Measurements from ENCODE around the gene PPP1R37.
A peak's percentile ranks its signal among the peaks of the same experiment; 100 is the strongest.

The PPP1R37 gene

GRCh38 chr19:45123440-45123850 lies 30.5 kb downstream of the PPP1R37 start:
- Histone ChIP-seq H3K4me1 (ENCODE audit: control insufficient read depth in 5 of 5, insufficient read depth in 5 of 5, low read length in 5 of 5) (peaks cover 0 to 12% (median 9%) of the 10 kb centered on the region in 5 donors), H3K36me3 (ENCODE audit: control insufficient read depth in 5 of 5, insufficient read depth in 5 of 5, low read length in 5 of 5) (peaks cover 0 to 3% (median 0%) of the 10 kb centered on the region in 5 donors), H3K27me3 (ENCODE audit: control insufficient read depth in 5 of 5, insufficient read depth in 4 of 5, low read length in 5 of 5) (no peaks in the 10 kb centered on the region), H3K4me3 (ENCODE audit: low read depth in 1 of 5, low read length in 5 of 5) (no peak overlapping the region), H3K9ac (ENCODE audit: low read length in 5 of 5) (peak overlapping the region in 1 of 5 donors; percentile 4), H3K9me3 (ENCODE audit: control insufficient read depth in 5 of 5, low read length in 5 of 5) (no peaks in the 10 kb centered on the region), H3K27ac (ENCODE audit: low read depth, low read length) (no peak overlapping the region)

GRCh38 chr19:45124021-45124420 lies 31.0 kb downstream of the PPP1R37 start:
- peaks cover 0 to 4% (median 3%) of the 10 kb centered on the region in 5 donors for H3K36me3 ChIP-seq (ENCODE audit: control insufficient read depth in 5 of 5, insufficient read depth in 5 of 5, low read length in 5 of 5)
- no peak overlapping the region for H3K27ac ChIP-seq (ENCODE audit: low read depth, low read length)
- H3K4me1 ChIP-seq (ENCODE audit: control insufficient read depth in 5 of 5, insufficient read depth in 5 of 5, low read length in 5 of 5): peaks cover 0 to 12% (median 6%) of the 10 kb centered on the region in 5 donors
- no peak overlapping the region for H3K4me3 ChIP-seq (ENCODE audit: low read depth in 1 of 5, low read length in 5 of 5)
- H3K9me3 ChIP-seq (ENCODE audit: control insufficient read depth in 5 of 5, low read length in 5 of 5): no peaks in the 10 kb centered on the region
- no peak overlapping the region for H3K9ac ChIP-seq (ENCODE audit: low read length in 5 of 5)
- H3K27me3 ChIP-seq (ENCODE audit: control insufficient read depth in 5 of 5, insufficient read depth in 4 of 5, low read length in 5 of 5): no peaks in the 10 kb centered on the region

GRCh38 chr19:45125360-45125759 lies 32.4 kb downstream of the PPP1R37 start:
- no peak overlapping the region for H3K4me3 ChIP-seq (ENCODE audit: low read depth in 1 of 5, low read length in 5 of 5)
- no peaks in the 10 kb centered on the region for H3K9me3 ChIP-seq (ENCODE audit: control insufficient read depth in 5 of 5, low read length in 5 of 5)
- H3K27me3 ChIP-seq (ENCODE audit: control insufficient read depth in 5 of 5, insufficient read depth in 4 of 5, low read length in 5 of 5): no peaks in the 10 kb centered on the region
- peaks cover 0 to 5% (median 3%) of the 10 kb centered on the region in 5 donors for H3K36me3 ChIP-seq (ENCODE audit: control insufficient read depth in 5 of 5, insufficient read depth in 5 of 5, low read length in 5 of 5)
- H3K27ac ChIP-seq (ENCODE audit: low read depth, low read length): no peak overlapping the region
- H3K4me1 ChIP-seq (ENCODE audit: control insufficient read depth in 5 of 5, insufficient read depth in 5 of 5, low read length in 5 of 5): peaks cover 0 to 12% (median 6%) of the 10 kb centered on the region in 5 donors
- no peak overlapping the region for H3K9ac ChIP-seq (ENCODE audit: low read length in 5 of 5)

- Histone ChIP-seq H3K9ac (ENCODE audit: low read length in 5 of 5) (no peak overlapping the region), H3K4me3 (ENCODE audit: low read depth in 1 of 5, low read length in 5 of 5) (no peak overlapping the region), H3K27ac (ENCODE audit: low read depth, low read length) (no peak overlapping the region), H3K36me3 (ENCODE audit: control insufficient read depth in 5 of 5, insufficient read depth in 5 of 5, low read length in 5 of 5) (peaks cover 0 to 5% (median 3%) of the 10 kb centered on the region in 5 donors), H3K27me3 (ENCODE audit: control insufficient read depth in 5 of 5, insufficient read depth in 4 of 5, low read length in 5 of 5) (no peaks in the 10 kb centered on the region), H3K4me1 (ENCODE audit: control insufficient read depth in 5 of 5, insufficient read depth in 5 of 5, low read length in 5 of 5) (peaks cover 0 to 12% (median 6%) of the 10 kb centered on the region in 5 donors), H3K9me3 (ENCODE audit: control insufficient read depth in 5 of 5, low read length in 5 of 5) (no peaks in the 10 kb centered on the region)
Observed at GRCh38 chr19:45125975-45126493, 33.1 kb downstream of the PPP1R37 start.

GRCh38 chr19:45126654-45127053 lies 33.7 kb downstream of the PPP1R37 start:
- Histone ChIP-seq H3K9ac (ENCODE audit: low read length in 5 of 5) (peak overlapping the region in 1 of 5 donors; percentile 23), H3K9me3 (ENCODE audit: control insufficient read depth in 5 of 5, low read length in 5 of 5) (no peaks in the 10 kb centered on the region), H3K36me3 (ENCODE audit: control insufficient read depth in 5 of 5, insufficient read depth in 5 of 5, low read length in 5 of 5) (peaks cover 0 to 5% (median 3%) of the 10 kb centered on the region in 5 donors), H3K4me3 (ENCODE audit: low read depth in 1 of 5, low read length in 5 of 5) (no peak overlapping the region), H3K27me3 (ENCODE audit: control insufficient read depth in 5 of 5, insufficient read depth in 4 of 5, low read length in 5 of 5) (no peaks in the 10 kb centered on the region), H3K27ac (ENCODE audit: low read depth, low read length) (no peak overlapping the region), H3K4me1 (ENCODE audit: control insufficient read depth in 5 of 5, insufficient read depth in 5 of 5, low read length in 5 of 5) (peaks cover 0 to 12% (median 6%) of the 10 kb centered on the region in 5 donors)

- peaks cover 0 to 5% (median 3%) of the 10 kb centered on the region in 5 donors for H3K36me3 ChIP-seq (ENCODE audit: control insufficient read depth in 5 of 5, insufficient read depth in 5 of 5, low read length in 5 of 5)
- H3K27me3 ChIP-seq (ENCODE audit: control insufficient read depth in 5 of 5, insufficient read depth in 4 of 5, low read length in 5 of 5): no peaks in the 10 kb centered on the region
- H3K27ac ChIP-seq (ENCODE audit: low read depth, low read length): no peak overlapping the region
- no peaks in the 10 kb centered on the region for H3K9me3 ChIP-seq (ENCODE audit: control insufficient read depth in 5 of 5, low read length in 5 of 5)
- H3K4me3 ChIP-seq (ENCODE audit: low read depth in 1 of 5, low read length in 5 of 5): no peak overlapping the region
- peaks cover 0 to 12% (median 6%) of the 10 kb centered on the region in 5 donors for H3K4me1 ChIP-seq (ENCODE audit: control insufficient read depth in 5 of 5, insufficient read depth in 5 of 5, low read length in 5 of 5)
- no peak overlapping the region for H3K9ac ChIP-seq (ENCODE audit: low read length in 5 of 5)
Observed at GRCh38 chr19:45128146-45128545, 35.2 kb downstream of the PPP1R37 start.

- no peak overlapping the region for H3K27ac ChIP-seq (ENCODE audit: low read depth, low read length)
- H3K9ac ChIP-seq (ENCODE audit: low read length in 5 of 5): no peak overlapping the region
- H3K4me3 ChIP-seq (ENCODE audit: low read depth in 1 of 5, low read length in 5 of 5): no peak overlapping the region
- H3K4me1 ChIP-seq (ENCODE audit: control insufficient read depth in 5 of 5, insufficient read depth in 5 of 5, low read length in 5 of 5): peaks cover 0 to 6% (median under 1%) of the 10 kb centered on the region in 5 donors
- H3K36me3 ChIP-seq (ENCODE audit: control insufficient read depth in 5 of 5, insufficient read depth in 5 of 5, low read length in 5 of 5): peaks cover 0 to 5% (median 3%) of the 10 kb centered on the region in 5 donors
- H3K9me3 ChIP-seq (ENCODE audit: control insufficient read depth in 5 of 5, low read length in 5 of 5): no peaks in the 10 kb centered on the region
- H3K27me3 ChIP-seq (ENCODE audit: control insufficient read depth in 5 of 5, insufficient read depth in 4 of 5, low read length in 5 of 5): no peaks in the 10 kb centered on the region
Observed at GRCh38 chr19:45128806-45129205, 35.8 kb downstream of the PPP1R37 start.

GRCh38 chr19:45130236-45130635 lies 37.3 kb downstream of the PPP1R37 start:
- peaks cover 0 to 5% (median 0%) of the 10 kb centered on the region in 5 donors for H3K4me1 ChIP-seq (ENCODE audit: control insufficient read depth in 5 of 5, insufficient read depth in 5 of 5, low read length in 5 of 5)
- no peaks in the 10 kb centered on the region for H3K27me3 ChIP-seq (ENCODE audit: control insufficient read depth in 5 of 5, insufficient read depth in 4 of 5, low read length in 5 of 5)
- H3K9ac ChIP-seq (ENCODE audit: low read length in 5 of 5): no peak overlapping the region
- no peak overlapping the region for H3K4me3 ChIP-seq (ENCODE audit: low read depth in 1 of 5, low read length in 5 of 5)
- H3K36me3 ChIP-seq (ENCODE audit: control insufficient read depth in 5 of 5, insufficient read depth in 5 of 5, low read length in 5 of 5): peaks cover 0 to 5% (median 2%) of the 10 kb centered on the region in 5 donors
- H3K27ac ChIP-seq (ENCODE audit: low read depth, low read length): no peak overlapping the region
- H3K9me3 ChIP-seq (ENCODE audit: control insufficient read depth in 5 of 5, low read length in 5 of 5): no peaks in the 10 kb centered on the region

GRCh38 chr19:45130888-45131615 lies 38.1 kb downstream of the PPP1R37 start:
- H3K9ac ChIP-seq (ENCODE audit: low read length in 5 of 5): no peak overlapping the region
- no peak overlapping the region for H3K27ac ChIP-seq (ENCODE audit: low read depth, low read length)
- H3K4me1 ChIP-seq (ENCODE audit: control insufficient read depth in 5 of 5, insufficient read depth in 5 of 5, low read length in 5 of 5): peaks cover 0 to 1% (median 0%) of the 10 kb centered on the region in 5 donors
- H3K27me3 ChIP-seq (ENCODE audit: control insufficient read depth in 5 of 5, insufficient read depth in 4 of 5, low read length in 5 of 5): no peaks in the 10 kb centered on the region
- H3K36me3 ChIP-seq (ENCODE audit: control insufficient read depth in 5 of 5, insufficient read depth in 5 of 5, low read length in 5 of 5): peaks cover 0 to 5% (median 2%) of the 10 kb centered on the region in 5 donors
- H3K9me3 ChIP-seq (ENCODE audit: control insufficient read depth in 5 of 5, low read length in 5 of 5): no peaks in the 10 kb centered on the region
- no peak overlapping the region for H3K4me3 ChIP-seq (ENCODE audit: low read depth in 1 of 5, low read length in 5 of 5)

- Histone ChIP-seq H3K4me3 (ENCODE audit: low read depth in 1 of 5, low read length in 5 of 5) (no peak overlapping the region), H3K27me3 (ENCODE audit: control insufficient read depth in 5 of 5, insufficient read depth in 4 of 5, low read length in 5 of 5) (no peaks in the 10 kb centered on the region), H3K27ac (ENCODE audit: low read depth, low read length) (no peak overlapping the region), H3K9me3 (ENCODE audit: control insufficient read depth in 5 of 5, low read length in 5 of 5) (no peaks in the 10 kb centered on the region), H3K9ac (ENCODE audit: low read length in 5 of 5) (no peak overlapping the region), H3K4me1 (ENCODE audit: control insufficient read depth in 5 of 5, insufficient read depth in 5 of 5, low read length in 5 of 5) (peaks cover 0 to 12% (median 8%) of the 10 kb centered on the region in 5 donors), H3K36me3 (ENCODE audit: control insufficient read depth in 5 of 5, insufficient read depth in 5 of 5, low read length in 5 of 5) (peaks cover 0 to 5% (median 2%) of the 10 kb centered on the region in 5 donors)
Observed at GRCh38 chr19:45133661-45134060, 40.7 kb downstream of the PPP1R37 start.
